Ammon's horn (tissue), 1 donor: ENCODE measurements around the gene MTMR6.
A peak's percentile ranks its signal among the peaks of the same experiment; 100 is the strongest.
"Not testable (repeated sequence)": the region's sequence is repeated elsewhere in the genome, so short reads cannot be mapped to it uniquely, and the experiment has no call there.

Experiments used
- DNase-seq: peaks from one replicate; pipeline ENCODE4 v3.0.0-alpha.2; 2016; ENCODE audit warnings: low spot score

Gene MTMR6

GRCh38 chr13:25286969-25287961 lies at the start of gene MTMR6:
MTMR6 (minus strand) TSS chr13:25287488; CDS start chr13:25287247, 241 bp downstream.
- DNase-seq: peak; percentile 93

DNA sequence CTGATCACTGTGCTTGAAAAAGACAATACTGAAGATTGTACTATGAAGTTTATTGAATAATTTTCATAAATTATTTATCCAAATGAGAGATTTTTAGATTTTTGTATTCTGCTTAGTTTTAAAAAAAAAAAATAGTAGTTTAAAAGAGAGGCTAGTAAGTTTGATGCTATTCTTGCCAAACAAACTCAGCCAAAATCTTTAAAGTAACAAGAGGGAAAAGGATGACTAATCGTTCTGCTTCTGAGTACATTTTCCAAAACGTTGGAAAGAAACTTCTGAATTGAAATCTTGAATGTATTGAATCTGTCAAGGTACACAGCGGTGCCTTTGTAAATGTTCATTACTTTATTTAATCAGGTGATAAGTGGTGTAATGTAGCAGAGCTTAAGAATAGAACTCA lies 48.6 kb upstream of the MTMR6 start:
- no peak for DNase-seq

DNA sequence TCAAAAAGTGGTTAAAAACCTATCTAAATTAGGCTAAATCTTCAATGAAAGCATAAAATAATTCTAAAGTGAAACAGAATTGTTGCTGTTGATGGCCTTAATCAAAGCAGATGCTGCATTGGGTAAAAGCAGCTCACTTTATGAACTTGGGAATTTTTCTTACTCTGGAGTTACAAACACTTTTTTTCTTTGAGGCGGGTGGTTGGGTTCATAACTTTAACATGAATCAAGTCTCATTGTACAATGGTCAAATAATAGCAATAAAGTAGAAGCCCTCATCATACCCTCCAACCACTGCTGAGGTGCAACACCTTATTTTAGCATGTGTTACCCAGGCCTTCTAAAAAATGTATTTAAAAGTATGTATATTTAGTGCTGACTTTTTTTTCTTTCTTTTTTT lies 43.3 kb upstream of the MTMR6 start:
- DNase-seq: no peak

- DNase-seq: no peak
Measured at GRCh38 chr13:25329706-25330105, 42.4 kb upstream of the MTMR6 start.

- no peak for DNase-seq
Measured at GRCh38 chr13:25324100-25324499, 36.8 kb upstream of the MTMR6 start.

DNA sequence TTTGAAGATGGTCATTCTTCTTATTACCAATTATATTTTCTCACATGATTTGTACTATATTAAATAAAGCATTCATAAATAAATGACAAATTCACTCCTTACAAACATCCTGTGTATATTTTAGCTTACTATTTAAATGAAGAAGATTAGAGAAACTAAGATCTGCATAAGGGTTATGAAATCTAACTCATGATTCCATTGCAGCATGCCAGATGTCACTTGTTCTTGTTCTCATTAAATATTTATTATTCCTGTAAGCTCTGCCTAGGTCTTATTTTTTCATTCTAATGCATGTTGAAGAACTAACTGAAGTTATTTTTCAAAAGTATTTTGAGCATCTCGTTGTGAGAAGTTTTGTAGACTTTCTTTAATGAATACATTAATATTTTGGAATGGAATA lies 32.5 kb upstream of the MTMR6 start:
- DNase-seq: no peak

DNA sequence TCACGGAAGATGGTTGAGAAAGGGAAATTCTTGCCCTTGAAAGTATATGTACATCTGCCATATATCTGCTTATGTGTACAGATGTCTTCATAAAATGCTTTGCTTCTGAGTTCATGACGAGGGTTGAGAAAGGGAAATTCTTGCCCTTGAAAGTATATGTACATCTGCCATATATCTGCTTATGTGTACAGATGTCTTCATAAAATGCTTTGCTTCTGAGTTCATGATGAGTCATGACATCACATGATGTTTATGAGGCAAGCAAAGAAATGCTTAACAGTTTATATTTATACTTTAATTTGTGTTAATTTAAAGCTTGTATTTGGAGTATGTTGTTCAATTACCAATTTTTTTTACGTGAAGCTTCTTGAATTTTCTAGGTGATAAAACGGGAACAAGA lies 31.7 kb upstream of the MTMR6 start:
- DNase-seq: not testable (repeated sequence)

- no peak for DNase-seq
Measured at GRCh38 chr13:25310891-25311290, 23.6 kb upstream of the MTMR6 start.

DNA sequence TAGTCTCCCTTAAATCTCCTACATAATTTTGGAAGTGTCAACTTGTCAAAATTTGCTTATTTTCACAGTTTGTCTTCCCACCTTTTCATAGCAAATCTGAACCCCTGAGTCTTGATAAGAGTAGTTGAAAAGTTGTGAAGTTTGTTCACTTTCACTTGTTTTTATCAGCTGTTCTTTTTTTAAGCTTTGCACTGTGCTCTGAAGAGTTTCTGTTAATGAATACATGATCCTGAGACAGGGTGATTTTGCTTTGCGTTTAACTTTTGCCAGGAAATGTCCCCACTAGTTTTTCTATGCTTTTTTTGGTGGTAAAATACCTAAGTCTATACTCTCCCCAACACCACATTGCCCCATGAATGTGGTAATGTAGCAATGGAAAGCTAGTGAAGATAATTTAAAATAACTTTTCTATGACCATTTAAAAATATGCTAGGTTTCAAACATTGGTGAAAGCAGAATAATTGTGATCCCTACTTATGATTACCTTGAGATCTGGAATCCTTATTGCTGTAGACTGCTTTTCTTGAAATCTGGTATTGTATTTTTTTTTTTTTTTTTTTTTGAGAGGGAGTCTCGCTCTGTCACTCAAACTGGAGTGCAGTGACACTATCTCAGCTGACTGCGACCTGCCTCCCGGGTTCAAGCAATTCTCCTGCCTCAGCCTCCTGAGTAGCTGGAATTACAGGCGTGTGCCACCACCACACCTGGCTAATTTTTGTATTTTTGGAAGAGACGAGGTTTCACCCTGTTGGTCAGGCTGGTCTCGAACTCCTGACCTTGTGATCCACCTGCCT lies 19.6 kb upstream of the MTMR6 start:
- DNase-seq: no peak

- DNase-seq: no peak
Measured at GRCh38 chr13:25302121-25302520, 14.8 kb upstream of the MTMR6 start.

DNA sequence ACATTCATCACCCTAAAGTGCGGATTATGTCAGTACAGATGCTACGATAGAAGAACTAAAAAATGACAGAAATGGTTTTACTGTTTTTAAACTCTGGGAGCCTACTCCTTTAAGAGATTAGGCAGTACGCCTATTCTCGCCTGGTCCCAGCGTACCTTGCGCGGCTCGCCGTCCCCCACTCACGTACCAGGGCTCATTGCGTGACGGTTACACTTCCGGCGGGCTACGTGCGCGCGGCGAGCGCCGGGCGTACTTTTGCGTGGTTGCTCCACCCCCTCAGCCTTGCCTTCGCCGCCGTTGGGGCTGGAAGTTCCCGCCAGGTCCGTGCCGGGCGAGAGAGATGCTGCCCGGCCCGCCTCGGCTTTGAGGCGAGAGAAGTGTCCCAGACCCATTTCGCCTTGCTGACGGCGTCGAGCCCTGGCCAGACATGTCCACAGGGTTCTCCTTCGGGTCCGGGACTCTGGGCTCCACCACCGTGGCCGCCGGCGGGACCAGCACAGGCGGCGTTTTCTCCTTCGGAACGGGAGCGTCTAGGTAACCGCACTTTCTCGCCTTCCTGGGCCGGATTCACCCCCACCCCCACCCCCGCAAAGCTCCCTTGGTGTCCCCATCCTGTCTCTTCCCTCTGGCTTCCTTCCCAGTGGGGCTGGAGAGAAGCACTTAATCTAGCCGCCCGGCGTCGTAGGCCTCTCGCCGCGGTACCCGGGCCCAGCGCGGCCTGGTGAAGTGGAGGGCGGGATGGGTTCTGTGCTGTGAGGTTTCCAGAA lies 14.2 kb upstream of the MTMR6 start, which contains the start of gene NUP58:
TSS of gene NUP58 (plus strand) at position 279 of the 767 bp plus-strand sequence. CDS start at position 428, 149 bp downstream.
- DNase-seq: peak; percentile 98

GRCh38 chr13:25300861-25301346 lies 13.6 kb upstream of the MTMR6 start:
- no peak for DNase-seq

- DNase-seq: no peak
Measured at GRCh38 chr13:25295701-25296100, 8.4 kb upstream of the MTMR6 start.

DNA sequence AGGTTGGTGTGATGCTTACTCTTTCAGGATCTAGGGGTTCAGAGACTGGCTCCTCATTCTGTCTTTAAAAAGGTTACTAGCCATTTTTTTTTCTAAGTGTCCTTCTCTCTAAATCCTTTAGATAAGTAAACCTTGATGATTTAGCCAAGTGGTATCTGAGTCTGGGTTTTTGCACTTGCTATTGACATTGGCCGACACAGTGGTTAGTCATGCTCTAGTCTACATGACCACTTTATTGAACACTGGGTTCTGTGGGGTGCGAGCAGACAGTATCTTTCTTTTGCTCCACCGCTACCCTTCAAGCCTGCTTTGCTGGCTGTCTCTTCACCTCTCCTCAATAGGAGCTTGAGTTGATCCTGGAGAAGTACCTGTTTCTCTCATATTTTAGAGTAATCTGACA lies 7.9 kb upstream of the MTMR6 start:
- DNase-seq: no peak

DNA sequence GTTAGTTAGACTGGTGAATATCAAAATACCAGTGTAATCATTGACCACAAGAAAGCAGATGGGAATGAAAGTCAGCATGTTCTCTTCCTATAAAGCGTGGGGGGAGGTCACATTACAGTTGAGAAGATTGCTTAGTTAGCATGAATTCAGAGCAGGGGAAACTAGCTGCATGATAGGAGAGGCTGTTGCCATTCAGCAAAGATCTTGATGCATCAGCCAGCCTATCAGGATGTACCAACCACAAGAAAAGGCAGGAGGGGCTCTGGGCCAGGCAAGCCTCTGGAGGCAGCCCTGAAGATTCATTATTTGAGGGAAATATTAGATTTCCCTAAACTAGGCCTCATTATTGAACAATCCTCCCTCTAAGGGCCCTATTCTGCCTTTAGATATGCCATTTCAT lies 5.0 kb upstream of the MTMR6 start:
- DNase-seq: no peak

DNA sequence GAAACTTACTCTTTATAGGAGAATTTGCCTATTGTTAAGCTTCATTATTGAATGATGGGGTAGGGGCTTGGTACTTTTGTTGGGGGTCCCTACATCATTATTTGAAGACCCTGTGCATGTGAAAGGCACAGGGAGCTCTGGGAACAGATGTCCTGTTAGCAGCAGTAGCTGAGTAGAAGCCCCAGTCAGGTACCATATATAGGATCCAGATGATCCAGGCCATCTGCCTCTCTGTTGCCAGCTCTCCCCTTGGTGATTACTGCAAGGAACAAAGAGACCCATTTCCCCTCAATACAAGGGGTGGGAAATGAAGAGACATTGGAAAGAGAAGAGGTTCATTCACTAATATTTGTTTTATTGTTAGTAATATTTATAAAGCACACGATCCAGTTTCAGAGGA lies 4.4 kb upstream of the MTMR6 start:
- no peak for DNase-seq

DNA sequence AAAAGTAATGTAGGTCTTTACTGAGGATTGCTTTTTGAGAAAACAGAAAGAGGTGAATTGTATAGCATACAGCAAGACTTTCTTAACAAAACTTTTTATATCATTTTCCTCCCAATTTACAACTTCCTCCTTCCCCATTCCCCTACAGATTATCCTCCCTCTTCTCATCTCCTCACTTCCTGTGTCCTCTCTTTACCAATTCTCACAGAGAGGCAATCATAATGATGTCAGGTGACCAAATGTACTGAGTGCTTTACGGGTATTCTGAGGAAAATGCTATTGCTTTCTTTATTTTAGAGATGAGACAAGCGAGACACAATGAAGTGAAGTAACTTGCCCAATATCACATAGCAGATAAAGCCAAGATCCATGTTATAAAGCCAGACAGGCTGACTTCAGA lies 1.7 kb upstream of the MTMR6 start:
- DNase-seq: no peak

- peak; percentile 60 for DNase-seq
Measured at GRCh38 chr13:25286308-25286968, 850 bp downstream of the MTMR6 start.

- DNase-seq: no peak
Measured at GRCh38 chr13:25281935-25282332, 5.4 kb downstream of the MTMR6 start.

DNA sequence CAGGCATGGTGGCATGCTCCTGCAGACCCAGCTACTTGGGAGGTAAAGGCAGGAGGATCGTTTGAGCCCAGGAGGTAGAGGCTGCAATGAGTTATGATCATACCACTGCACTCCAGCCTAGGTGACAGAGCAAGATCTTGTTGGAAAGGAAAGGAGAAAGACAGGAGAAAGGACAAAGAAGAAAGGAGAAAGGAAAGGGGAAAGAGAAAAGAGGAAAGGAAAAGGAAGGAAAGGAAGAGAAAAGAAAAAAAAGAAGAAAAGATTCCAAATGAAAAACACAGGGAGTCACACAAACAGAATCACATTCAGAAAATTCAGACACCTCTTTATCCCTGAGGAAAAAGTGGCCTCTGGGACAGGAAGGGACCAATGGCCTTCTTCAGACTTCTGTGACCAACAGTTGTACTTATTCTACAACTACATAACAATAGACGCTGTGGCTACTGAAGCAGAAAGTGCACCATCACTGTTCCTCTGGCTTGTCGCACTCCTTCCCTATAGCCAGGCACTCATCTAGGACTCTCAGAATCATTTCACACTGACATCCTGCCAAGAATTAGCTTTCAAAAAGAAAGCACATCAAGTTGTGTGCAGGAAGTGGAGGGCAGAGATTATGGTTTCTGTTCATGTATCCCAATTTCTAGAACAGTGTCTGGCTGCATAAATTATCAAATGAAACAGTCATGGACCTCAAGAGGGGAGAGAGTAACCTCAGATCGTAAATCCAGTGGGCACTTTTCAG lies 5.9 kb downstream of the MTMR6 start:
- DNase-seq: peak; percentile 17

DNA sequence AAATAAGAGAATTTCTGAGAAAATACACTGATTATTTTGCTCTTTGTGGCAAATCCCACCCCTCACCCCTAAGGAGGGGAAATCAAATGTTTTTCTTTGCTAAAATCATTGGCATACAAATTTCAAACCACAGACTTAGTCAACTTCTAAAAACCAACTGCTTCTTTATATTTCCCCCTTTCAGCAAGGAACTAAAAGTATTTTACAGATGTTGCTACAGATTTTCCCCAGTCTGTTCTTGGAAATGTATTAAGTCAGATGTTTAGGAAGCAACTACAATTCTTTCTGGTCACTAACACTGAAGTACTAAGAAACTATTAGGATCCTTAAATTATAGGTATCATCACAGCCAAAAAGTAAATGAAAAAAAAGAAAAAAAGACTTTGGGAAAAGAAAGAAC lies 6.9 kb downstream of the MTMR6 start:
- DNase-seq: no peak
